Raji (cell line): ENCODE measurements around the gene PRDM15.

ENCODE experiments used
- POLR2A ChIP-seq: IDR thresholded peaks from 2 replicates; pipeline ENCODE4 v1.6.1; 2011; ENCODE audit warnings: low read depth, low read length, control low read depth; ENCODE audit not compliant: insufficient read depth

The PRDM15 gene

DNA sequence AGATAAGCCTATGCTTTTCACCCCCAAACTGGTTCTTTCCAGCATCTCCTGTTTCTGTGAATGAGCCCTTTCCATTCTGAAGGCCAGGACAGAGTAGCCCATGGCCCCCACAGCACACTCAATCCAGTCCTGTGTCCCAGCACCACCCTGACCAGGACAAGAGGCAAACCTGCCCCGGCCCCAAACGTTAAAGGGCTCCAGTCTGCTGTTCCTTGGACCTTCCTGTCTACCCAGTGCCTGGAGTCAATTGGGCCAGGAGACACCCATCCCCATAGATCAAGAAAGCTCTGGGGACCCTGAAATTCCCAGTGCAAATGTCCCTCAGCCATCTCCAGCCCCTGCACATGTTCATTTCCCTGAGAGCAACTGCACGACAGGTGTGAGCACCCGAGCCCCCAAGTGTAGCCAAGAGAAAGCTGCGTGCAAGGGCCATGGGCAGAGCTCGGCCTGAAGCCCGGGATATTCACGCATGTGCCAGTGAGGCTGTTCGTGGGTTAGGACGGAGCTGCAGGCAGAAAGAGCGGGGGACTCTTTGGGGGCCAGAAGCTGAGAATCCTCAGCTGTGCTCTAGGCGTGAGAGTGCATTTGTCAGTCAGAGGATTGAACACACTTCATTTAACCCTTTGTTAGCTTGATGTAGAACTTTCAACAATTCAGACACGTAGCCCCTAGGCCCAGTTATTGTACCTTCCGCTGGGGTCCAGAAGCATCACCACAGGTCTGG, 108.1 kb downstream of the PRDM15 start:
- no peak for TF ChIP-seq POLR2A

DNA sequence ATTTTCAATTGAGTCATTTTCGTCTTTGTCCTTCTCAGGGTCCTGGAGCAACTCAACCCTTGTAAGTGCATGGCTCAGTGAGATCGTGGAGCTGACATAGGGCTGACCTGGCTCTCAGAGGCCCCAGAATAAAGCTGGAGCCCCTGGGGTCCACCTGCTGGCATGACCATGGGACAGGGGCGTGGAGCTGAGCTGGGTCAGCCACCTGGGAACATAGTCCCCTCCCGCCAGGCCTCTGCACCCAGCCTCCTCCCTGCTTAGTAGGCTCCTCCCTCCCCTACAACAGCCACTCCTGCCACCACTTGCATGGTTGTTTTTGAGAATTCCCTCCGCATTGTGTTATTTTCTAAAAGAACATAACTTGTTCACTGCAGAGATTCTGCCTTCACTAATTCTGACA, 109.2 kb downstream of the PRDM15 start:
- TF ChIP-seq POLR2A = no peak

DNA sequence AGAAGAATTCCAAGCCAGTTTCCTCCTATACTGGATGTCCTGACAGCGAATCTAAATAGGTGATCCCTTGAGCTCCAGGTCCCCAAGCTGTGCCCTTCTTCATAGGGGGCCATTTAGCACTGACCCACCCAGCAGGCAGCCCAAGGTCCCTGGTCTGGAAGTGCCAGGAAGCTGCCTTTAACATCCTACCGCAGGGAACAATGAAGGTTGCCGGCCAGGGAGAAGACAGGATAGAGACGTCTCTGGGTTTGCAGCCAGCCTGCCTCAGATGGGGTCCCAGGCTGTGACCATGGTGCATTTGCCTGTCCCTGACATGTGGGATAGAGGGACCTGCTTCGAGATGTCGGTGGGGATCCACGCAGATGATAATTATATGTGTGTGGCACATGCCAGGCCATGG, 109.6 kb downstream of the PRDM15 start:
- no peak for TF ChIP-seq POLR2A

DNA sequence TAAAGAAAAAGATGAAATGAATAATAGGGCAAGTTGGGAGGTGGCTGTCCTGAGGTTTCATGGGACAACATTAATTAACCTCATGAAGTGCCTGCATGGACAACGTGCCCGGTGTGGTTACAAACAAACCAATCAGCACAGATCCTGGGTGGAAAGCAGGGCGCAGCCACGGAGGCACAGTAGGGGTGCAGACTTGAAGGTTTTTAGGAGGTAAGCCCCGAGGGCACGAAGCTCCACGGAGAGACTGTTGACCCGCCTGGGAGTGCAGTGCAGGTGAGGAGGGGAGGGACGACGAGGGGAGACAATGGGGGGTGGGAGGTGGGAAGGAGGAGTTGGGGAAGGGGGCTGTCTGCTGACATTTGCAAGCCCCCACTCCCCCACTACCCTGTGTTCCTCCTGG, 110.0 kb downstream of the PRDM15 start:
- no peak for TF ChIP-seq POLR2A

DNA sequence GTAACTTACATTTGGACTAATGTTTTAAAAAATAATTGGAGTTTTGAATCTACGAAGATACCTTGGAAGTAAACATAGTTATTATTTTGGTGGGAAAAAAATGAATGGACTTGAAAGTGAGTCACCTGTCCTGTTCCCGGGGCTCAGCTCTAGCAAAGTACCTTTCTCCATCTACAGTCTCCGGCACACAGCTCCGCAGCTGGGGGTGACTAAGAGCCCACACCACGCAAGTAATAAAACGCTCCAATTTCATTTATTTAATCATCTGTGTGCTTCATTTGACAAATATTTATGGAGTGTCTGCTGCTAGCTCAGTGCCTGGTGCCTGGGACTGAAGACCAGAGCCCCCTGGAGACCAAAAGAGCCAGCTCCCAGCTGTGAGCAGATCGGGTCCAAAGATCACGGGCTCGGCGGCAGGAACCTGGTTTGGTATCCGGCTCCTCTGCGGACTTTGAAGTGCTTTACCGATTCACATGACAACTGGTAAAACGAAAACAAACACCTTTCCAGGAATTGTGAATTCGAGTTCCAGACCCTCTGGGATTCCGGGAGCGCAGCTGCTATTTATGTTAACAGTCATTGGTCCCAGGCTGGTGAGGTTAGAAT, 110.6 kb downstream of the PRDM15 start:
- no peak for TF ChIP-seq POLR2A

DNA sequence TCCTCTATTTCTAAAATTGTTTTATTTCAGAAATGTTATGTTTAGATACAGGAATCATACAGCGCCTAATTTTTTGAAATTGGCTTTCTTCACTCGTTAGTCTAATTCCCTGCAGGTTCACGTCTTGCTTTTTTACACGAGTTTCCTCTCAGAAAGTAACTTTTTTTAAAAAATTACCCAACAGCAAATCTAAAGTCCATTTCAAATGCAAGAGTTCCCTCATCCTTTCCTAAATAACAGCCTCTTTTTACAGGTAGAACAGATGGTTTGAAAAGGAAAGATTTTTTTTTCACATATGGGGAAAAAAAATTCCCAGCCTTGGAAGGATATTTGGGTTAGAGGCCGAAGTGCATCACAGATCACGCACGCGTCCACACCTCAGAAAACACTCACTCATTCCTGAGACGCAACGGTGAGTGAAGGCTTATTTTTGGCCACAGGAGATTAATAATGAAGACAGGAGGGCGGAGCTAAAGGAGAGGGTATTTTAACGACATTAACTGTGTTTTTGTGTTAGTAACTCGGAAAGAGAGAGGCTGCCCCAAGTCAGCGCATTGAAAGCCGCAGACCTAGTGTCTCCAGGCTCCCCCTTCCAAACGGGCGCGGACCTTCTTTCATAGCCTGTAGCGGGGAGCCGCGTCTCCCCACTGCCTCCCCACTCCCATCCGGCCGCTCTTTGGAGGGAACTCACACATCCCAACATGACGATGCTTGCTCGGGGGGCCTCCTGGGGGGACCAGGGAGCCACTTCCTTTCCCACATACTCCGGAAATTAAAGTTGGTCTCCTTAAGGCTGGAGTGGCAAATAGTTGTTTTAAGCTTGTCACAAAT, 111.3 kb downstream of the PRDM15 start:
- no peak for TF ChIP-seq POLR2A

- TF ChIP-seq POLR2A = no peak
Observed at GRCh38 chr21:41766883-41767605, 112.1 kb downstream of the PRDM15 start, which contains the start of gene RIPK4. TSS of gene RIPK4 (minus strand) at chr21:41767052. CDS start at chr21:41767041, 11 bp downstream.

DNA sequence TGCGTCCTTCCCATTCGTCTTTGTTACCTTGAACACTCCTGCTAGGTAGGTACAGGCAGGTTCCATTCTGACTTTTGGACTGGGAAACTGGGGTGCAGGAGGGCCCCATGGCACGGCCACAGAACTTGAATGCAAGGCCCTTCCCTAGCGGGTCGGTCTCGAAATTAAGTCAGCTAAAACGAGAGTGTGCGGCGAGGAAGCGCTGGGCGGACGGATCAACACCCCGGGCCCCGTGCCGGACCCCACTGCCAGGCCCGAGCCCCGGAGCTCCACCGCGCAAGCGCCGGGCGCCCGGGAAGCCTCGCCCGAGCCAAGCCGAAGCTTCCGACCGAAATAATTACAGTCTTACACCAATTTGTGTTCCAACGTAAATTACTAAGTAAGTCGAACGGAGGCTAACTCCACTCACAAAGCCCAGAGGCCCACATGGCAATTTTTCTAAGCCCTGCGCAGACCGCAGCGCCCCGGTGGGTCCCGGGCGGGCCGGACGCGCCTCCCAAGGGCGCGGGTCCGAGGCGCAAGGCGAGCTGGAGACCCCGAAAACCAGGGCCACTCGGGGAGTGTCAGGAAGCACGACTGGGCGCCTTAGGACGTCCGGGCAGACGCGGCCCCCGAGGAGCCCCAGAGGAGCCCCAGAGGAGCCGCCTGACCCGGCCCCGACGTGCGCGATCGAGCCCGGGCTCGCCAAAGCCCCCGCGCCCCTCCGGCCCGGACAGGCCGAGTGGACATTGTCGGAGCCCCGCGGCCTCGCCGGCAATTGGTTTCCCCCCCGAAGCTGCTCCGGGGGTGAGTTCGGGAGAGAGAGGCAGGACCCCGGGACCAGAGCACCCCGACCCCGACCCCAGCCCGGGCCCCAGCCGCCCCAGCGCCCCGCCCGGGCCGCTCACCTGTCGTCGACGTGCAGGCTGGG, 112.9 kb downstream of the PRDM15 start:
- no peak for TF ChIP-seq POLR2A

DNA sequence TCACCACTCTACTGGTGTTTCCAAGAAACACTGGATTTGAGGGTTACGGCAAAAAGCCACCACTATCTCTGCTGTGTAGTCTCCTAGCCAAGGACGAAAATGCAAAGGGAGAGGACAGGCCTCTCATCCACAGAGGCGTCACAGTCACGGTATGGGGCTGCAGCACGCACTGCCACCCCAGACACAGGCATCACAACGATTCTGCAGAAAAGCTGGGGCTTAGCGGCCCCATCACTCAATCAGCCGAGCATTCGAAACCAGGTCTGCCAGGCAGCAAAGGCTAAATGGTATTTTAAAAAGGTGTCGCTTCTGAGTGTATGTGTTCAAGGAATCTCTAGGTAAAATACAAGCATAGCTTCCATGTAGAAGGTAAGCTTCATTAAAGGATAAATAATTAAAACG, 113.7 kb downstream of the PRDM15 start:
- TF ChIP-seq POLR2A = no peak

GRCh38 chr21:41764558-41765419, 114.4 kb downstream of the PRDM15 start:
- no peak for TF ChIP-seq POLR2A

DNA sequence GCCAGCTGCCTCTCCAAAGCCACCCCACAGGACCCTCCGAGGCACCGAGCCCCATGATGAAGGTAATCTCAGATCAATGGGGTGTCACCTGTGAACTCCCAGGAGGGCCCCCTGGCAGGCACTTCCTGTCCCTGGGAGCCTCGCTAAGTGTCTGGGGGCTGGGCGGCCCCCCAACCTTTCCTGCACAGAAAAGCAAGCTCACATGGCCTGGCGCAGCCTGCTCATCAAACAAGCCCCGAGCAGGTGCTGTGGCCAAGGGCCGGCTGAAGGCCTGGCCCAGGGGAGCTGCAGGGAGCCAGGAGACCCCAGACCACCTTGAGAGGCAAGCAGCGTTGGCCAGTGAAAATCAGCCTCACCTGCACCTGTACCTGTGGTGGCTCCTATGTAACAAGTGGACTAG, 115.1 kb downstream of the PRDM15 start:
- TF ChIP-seq POLR2A = no peak

DNA sequence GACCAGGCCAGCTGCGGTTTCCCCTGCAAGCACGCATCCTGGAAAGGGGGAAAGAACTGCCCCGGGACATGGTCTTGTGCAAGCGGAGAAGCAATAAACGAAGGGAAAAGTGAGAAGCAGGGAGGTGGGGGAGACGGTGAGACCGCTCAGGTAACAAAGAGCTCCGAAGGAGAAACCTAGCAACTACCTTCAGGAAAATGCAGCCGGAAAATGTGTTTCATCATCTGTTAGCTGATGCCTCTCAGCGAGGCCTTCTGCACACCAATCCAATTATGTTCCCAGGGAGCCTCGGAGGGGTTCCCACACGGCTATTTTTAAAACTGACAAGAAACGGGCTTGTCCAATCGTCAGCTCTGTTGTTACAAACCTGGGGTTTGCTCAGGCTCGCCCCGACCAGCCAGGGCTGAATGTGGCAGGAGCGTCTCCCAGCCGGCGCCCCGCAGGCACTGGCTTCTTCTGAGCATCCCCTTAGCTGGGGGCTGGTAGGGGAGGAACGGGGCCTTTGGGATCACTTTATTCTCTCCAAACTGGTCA, 115.7 kb downstream of the PRDM15 start:
- TF ChIP-seq POLR2A = no peak

- no peak for TF ChIP-seq POLR2A
Observed at GRCh38 chr21:41762753-41763152, 116.4 kb downstream of the PRDM15 start.
